Natural killer cell (primary cell): ENCODE results near the gene LCA5. TPM values are rescaled to one million over a fixed set of nuclear protein-coding genes. Genes with fewer than 3 reads are reported as not detected.

ENCODE experiments used
- ATAC-seq, 3 donors: fragments of 150-1000 bp in 2 of 3; fragments of 200-7000 bp in 1 of 3; cut with Tn5 transposase; 1 replicate in 1 of 3; 2 replicates in 2 of 3; pipeline ENCODE4 v1.10.0; 2021; ENCODE audit warnings: mild to moderate bottlenecking in 2 of 3, moderate library complexity in 2 of 3
- DNase-seq, 2 donors: peaks; one replicate each; pipeline versions ENCODE4 v3.0.0 to v3.0.0-alpha.2; 2013 to 2021; ENCODE audit warnings: mixed read lengths in 1 of 2
- H3K27ac ChIP-seq: one replicate; pipeline ENCODE4 v1.5.1; 2013; ENCODE audit warnings: mild to moderate bottlenecking, low read length
- H3K27me3 ChIP-seq: one replicate; pipeline ENCODE4 v1.6.1; 2013; ENCODE audit warnings: low read length; ENCODE audit not compliant: control insufficient read depth, insufficient read depth
- H3K36me3 ChIP-seq: one replicate; pipeline ENCODE4 v1.6.1; 2013; ENCODE audit warnings: low read length; ENCODE audit not compliant: control insufficient read depth, insufficient read depth
- H3K4me1 ChIP-seq: one replicate; pipeline ENCODE4 v1.6.1; 2013; ENCODE audit warnings: low read length; ENCODE audit not compliant: control insufficient read depth, insufficient read depth
- H3K4me3 ChIP-seq: one replicate; pipeline ENCODE4 v1.5.1; 2013; ENCODE audit warnings: low read length
- H3K9me3 ChIP-seq: one replicate; pipeline ENCODE4 v1.6.1; 2013; ENCODE audit warnings: low read length; ENCODE audit not compliant: control insufficient read depth, insufficient read depth
- H3K27ac Mint-ChIP-seq, 2 donors: one replicate each; pipeline ENCODE4 v1.8.0; 2022; ENCODE audit warnings: mild to moderate bottlenecking in 2 of 2, mixed read lengths in 2 of 2, moderate library complexity in 1 of 2
- H3K27me3 Mint-ChIP-seq, 2 donors: one replicate each; pipeline ENCODE4 v1.8.0; 2022; ENCODE audit warnings: low read depth in 2 of 2, mixed read lengths in 2 of 2
- H3K36me3 Mint-ChIP-seq: one replicate; pipeline ENCODE4 v1.8.0; 2022; ENCODE audit warnings: mixed read lengths
- H3K4me1 Mint-ChIP-seq, 2 donors: one replicate each; pipeline ENCODE4 v1.8.0; 2022; ENCODE audit warnings: mixed read lengths in 2 of 2
- H3K4me3 Mint-ChIP-seq: one replicate; pipeline ENCODE4 v1.8.0; 2022; ENCODE audit warnings: mild to moderate bottlenecking, moderate library complexity, mixed read lengths
- H3K9me3 Mint-ChIP-seq, 2 donors: one replicate each; pipeline ENCODE4 v1.8.0; 2022; ENCODE audit warnings: mixed read lengths in 2 of 2
- WGBS: methylation state at CpG from one replicate; pipeline ENCODE4 v1.1.7; 2013; ENCODE audit warnings: missing lambda C conversion rate; ENCODE audit not compliant: insufficient coverage; 5-methylcytosine and 5-hydroxymethylcytosine counted together
- intact Hi-C: fragments of 100-400 bp; cut with micrococcal nuclease; formaldehyde crosslinking; loops from one replicate; pipeline ENCODE4 v1.14.2; 2022
- total RNA-seq, 4 donors: library from RNA; stranded (reverse); fragments of 120-200 nt in 1 of 4; gene quantifications; one replicate each; pipeline versions ENCODE4 v1.2.3 to v1.2.4, GENCODE V29; 2013 to 2022
- TF ChIP-seq, protein P1 (sequence below): fragments of 200-600 bp; IDR thresholded peaks from one replicate; pipeline ENCODE4 v1.8.0; 2022; ENCODE audit warnings: antibody characterized with exemption

LCA5 gene
- total RNA-seq, 3 donors from 2014 or later (not counting 1 experiment from before 2014, with no cell fraction given) = 0.07 TPM; not detected in 2

DNA sequence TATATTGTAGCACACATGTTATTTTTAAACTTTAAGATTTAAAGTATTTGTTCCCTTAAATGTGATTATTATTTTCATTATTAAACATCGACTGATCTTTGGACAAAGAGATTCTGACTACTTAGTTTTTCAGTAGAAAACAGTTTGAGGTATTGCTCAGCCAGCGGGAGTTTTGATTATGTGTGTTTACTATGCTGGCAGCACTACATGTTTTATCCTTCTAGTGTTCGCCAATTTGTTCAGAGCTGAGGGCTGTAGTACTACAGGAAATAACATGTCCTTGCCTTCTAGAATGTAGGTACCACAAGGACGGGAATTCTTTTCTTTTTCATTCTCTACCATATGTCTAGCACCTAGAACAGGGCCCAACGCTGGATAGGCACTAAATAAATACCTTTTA is 11.1 kb upstream of the LCA5 start:
- intact Hi-C loops = no loop called here
- no peak overlapping the region for H3K27ac Mint-ChIP-seq
- H3K9me3 ChIP-seq = no peaks in the 10 kb centered on the region

DNA sequence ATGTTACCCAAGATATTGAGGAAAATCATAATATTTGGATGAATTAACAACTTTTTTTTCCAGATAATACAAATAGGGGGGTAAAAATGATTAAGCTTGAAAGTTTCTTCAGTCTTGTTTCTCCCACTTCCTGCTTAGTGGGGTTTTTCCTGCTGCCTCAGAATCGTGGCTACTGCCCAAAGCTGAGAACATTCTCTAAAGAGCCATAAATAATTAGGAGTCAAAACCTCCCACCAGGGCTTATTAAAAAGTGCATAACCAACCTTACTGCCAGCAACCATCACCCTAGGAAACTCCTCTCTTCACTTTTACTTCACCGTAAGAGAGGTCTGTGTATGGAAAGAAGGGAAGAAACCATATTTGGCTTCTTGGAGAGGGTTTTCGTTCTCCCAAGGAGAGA is 9.0 kb upstream of the LCA5 start:
- ATAC-seq (no peak), DNase-seq (no peak)
- intact Hi-C loops = no loop called here
- TF ChIP-seq, protein P1, sequence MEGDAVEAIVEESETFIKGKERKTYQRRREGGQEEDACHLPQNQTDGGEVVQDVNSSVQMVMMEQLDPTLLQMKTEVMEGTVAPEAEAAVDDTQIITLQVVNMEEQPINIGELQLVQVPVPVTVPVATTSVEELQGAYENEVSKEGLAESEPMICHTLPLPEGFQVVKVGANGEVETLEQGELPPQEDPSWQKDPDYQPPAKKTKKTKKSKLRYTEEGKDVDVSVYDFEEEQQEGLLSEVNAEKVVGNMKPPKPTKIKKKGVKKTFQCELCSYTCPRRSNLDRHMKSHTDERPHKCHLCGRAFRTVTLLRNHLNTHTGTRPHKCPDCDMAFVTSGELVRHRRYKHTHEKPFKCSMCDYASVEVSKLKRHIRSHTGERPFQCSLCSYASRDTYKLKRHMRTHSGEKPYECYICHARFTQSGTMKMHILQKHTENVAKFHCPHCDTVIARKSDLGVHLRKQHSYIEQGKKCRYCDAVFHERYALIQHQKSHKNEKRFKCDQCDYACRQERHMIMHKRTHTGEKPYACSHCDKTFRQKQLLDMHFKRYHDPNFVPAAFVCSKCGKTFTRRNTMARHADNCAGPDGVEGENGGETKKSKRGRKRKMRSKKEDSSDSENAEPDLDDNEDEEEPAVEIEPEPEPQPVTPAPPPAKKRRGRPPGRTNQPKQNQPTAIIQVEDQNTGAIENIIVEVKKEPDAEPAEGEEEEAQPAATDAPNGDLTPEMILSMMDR = no peak
- H3K27ac ChIP-seq = no peak overlapping the region
- Mint-ChIP-seq H3K4me3 (no peak overlapping the region), H3K27ac (no peak overlapping the region), H3K27me3 (no peaks in the 10 kb centered on the region), H3K36me3 (no peaks in the 10 kb centered on the region), H3K4me1 (peaks cover 4 to 5% of the 10 kb centered on the region in 2 donors), H3K9me3 (no peaks in the 10 kb centered on the region)
- no peak overlapping the region for H3K4me3 ChIP-seq
- H3K9me3 ChIP-seq = no peaks in the 10 kb centered on the region
- H3K27me3 ChIP-seq = no peaks in the 10 kb centered on the region
- H3K36me3 ChIP-seq = no peaks in the 10 kb centered on the region
- WGBS = 41% methylated on average over 2 of the region's 3 CpGs
- H3K4me1 ChIP-seq = no peaks in the 10 kb centered on the region

More for the DNA sequence above, 11.1 kb upstream of the LCA5 start:
- no peaks in the 10 kb centered on the region for H3K36me3 ChIP-seq
- no peaks in the 10 kb centered on the region for H3K4me1 ChIP-seq
- TF ChIP-seq, protein P1 = no peak
- H3K27ac ChIP-seq = no peak overlapping the region
- 94% methylated on average over 4 of the region's 5 CpGs for WGBS
- H3K27me3 Mint-ChIP-seq = no peaks in the 10 kb centered on the region
- no peak for ATAC-seq
- H3K27me3 ChIP-seq = no peaks in the 10 kb centered on the region
- H3K4me3 ChIP-seq = no peak overlapping the region
- no peak for DNase-seq
- H3K4me1 Mint-ChIP-seq = peaks cover 4 to 5% of the 10 kb centered on the region in 2 donors
- H3K4me3 Mint-ChIP-seq = no peak overlapping the region
- H3K9me3 Mint-ChIP-seq = no peaks in the 10 kb centered on the region
- no peaks in the 10 kb centered on the region for H3K36me3 Mint-ChIP-seq

DNA sequence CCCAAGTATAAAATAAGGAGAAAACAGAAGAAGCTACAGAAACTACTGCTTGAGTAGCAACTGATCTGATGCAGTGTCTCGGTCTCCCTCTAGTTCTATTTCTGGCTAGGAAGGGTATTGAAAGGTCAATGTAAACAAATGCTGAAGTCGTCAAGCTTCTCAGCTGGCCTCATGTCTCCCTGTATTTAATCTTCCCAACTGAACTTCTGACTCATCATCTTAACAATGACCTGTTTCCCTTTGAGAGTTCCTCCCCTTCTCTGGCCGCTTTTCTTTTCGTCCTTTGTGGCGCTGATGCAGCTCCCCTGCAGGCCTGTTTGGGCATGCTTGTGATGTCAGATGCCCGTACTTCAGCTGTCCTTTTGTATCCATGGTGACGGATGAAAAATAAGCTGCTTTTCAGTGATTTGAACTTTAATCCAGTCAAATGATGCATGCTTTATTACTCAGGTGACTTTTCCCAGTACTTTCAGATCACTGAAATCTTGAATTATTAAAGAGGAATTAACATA is 7.8 kb upstream of the LCA5 start:
- Histone ChIP-seq H3K27me3 (no peaks in the 10 kb centered on the region), H3K4me1 (no peaks in the 10 kb centered on the region), H3K27ac (no peak overlapping the region), H3K9me3 (no peaks in the 10 kb centered on the region), H3K4me3 (no peak overlapping the region), H3K36me3 (no peaks in the 10 kb centered on the region)
- intact Hi-C loops = no loop called here
- ATAC-seq (peak; percentile 49 to 85 (median 63)), DNase-seq (peak in 1 of 2 donors; percentile 24)
- Mint-ChIP-seq H3K4me1 (peaks cover 4 to 5% of the 10 kb centered on the region in 2 donors), H3K27me3 (no peaks in the 10 kb centered on the region), H3K9me3 (no peaks in the 10 kb centered on the region), H3K4me3 (no peak overlapping the region), H3K36me3 (no peaks in the 10 kb centered on the region), H3K27ac (peak overlapping the region in 1 of 2 donors; percentile 60)
- WGBS = 28% methylated on average over 7 of the region's 7 CpGs
- TF ChIP-seq, protein P1 = no peak

DNA sequence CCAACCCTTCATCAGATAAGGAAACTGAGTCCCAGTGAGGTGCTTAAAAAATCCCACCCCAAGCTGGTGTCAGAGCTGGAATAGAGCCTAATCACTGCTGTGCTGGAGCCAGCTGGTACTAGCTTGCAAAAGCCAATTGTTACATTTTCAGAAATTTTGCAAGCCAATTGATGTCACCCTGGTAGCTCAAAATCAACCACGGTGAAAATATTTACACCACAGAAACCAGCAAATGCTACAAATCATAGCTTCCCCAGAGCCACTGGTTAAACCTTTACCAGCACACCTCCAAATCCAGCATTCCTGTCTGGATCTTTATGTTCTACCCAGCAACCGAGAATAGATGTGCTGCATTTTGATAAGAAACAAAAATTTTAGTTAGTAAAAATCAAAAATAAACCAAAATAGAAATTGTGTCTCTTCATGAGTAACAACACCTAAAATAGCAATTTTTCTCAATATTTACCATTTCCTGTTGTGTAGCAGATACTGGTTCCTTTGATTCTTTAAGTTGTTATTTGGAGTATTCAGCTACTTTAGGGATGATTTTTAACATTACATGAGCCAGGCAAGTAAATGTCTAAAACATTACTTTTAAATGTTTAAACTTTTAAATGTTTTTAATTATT is 7.2 kb upstream of the LCA5 start:
- ATAC-seq = no peak
- Histone ChIP-seq H3K4me1 (no peaks in the 10 kb centered on the region), H3K27me3 (no peaks in the 10 kb centered on the region), H3K27ac (no peak overlapping the region), H3K9me3 (no peaks in the 10 kb centered on the region), H3K4me3 (no peak overlapping the region), H3K36me3 (no peaks in the 10 kb centered on the region)
- Mint-ChIP-seq H3K9me3 (no peaks in the 10 kb centered on the region), H3K4me1 (peaks cover 4 to 5% of the 10 kb centered on the region in 2 donors), H3K4me3 (no peak overlapping the region), H3K27ac (peak overlapping the region in 1 of 2 donors; percentile 60), H3K27me3 (peaks cover 0 to 5% of the 10 kb centered on the region in 2 donors), H3K36me3 (no peaks in the 10 kb centered on the region)
- TF ChIP-seq, protein P1 = no peak
- 17% methylated on average over 1 of the region's 2 CpGs for WGBS
- intact Hi-C loops = no loop called here
- no peak for DNase-seq
